Left hindlimb (tissue), 1 donor: Measurements from ENCODE around the gene AIP.
"Not testable (repeated sequence)": the region's sequence is repeated elsewhere in the genome, so short reads cannot be mapped to it uniquely, and the experiment has no call there.

Experiments
- DNase-seq: peaks from one replicate; pipeline ENCODE4 v3.0.0-alpha.2; 2018

Gene AIP

GRCh38 chr11:67469508-67469811, 13.4 kb upstream of the AIP start:
- no peak for DNase-seq

GRCh38 chr11:67470337-67471002, 12.4 kb upstream of the AIP start:
- DNase-seq = no peak

GRCh38 chr11:67472882-67473281, 9.9 kb upstream of the AIP start:
- DNase-seq = no peak

- DNase-seq = not testable (repeated sequence)
Observed at GRCh38 chr11:67476692-67477091, 6.1 kb upstream of the AIP start.

- not testable (repeated sequence) for DNase-seq
Observed at GRCh38 chr11:67477344-67478050, 5.3 kb upstream of the AIP start.

GRCh38 chr11:67482275-67482826, 475 bp upstream of the AIP start:
- no peak for DNase-seq

- DNase-seq = no peak
Observed at GRCh38 chr11:67483831-67484665, 1.2 kb downstream of the AIP start.

GRCh38 chr11:67484847-67485311, 2.1 kb downstream of the AIP start:
- DNase-seq = no peak

- not testable (repeated sequence) for DNase-seq
Observed at GRCh38 chr11:67485873-67486361, 3.1 kb downstream of the AIP start.

- no peak for DNase-seq
Observed at GRCh38 chr11:67486481-67487195, 3.8 kb downstream of the AIP start.

- no peak for DNase-seq
Observed at GRCh38 chr11:67489203-67489884, 6.5 kb downstream of the AIP start.

GRCh38 chr11:67489885-67490726, 7.3 kb downstream of the AIP start:
- DNase-seq = no peak

GRCh38 chr11:67490727-67491065, 7.9 kb downstream of the AIP start:
- DNase-seq = no peak

- no peak for DNase-seq
Observed at GRCh38 chr11:67491276-67492068, 8.6 kb downstream of the AIP start.

GRCh38 chr11:67492069-67492727, 9.4 kb downstream of the AIP start:
- no peak for DNase-seq

GRCh38 chr11:67492801-67493547, 10.1 kb downstream of the AIP start:
- no peak for DNase-seq

- DNase-seq = no peak
Observed at GRCh38 chr11:67493548-67494370, 10.9 kb downstream of the AIP start.
